GM23338 (cell line): ENCODE results near the gene TFEB.

Experiments
- CTCF ChIP-seq, 2 experiments: fragments of 200-600 bp in 1 of 2; sonication (generic) in 1 of 2; conservative IDR thresholded peaks; 2 replicates each; pipeline versions ENCODE4 v1.5.1 to v1.6.1; 2016 to 2017; ENCODE audit warnings: antibody characterized with exemption in 2 of 2, low read depth in 2 of 2, mild to moderate bottlenecking in 2 of 2, moderate library complexity in 1 of 2
- EZH2 ChIP-seq: fragments of 200-600 bp; sonication (generic); IDR thresholded peaks from one replicate; pipeline ENCODE4 v1.8.0; 2017; ENCODE audit warnings: antibody characterized with exemption, mild to moderate bottlenecking, low read depth; ENCODE audit not compliant: unreplicated experiment
- POLR2AphosphoS5 ChIP-seq: IDR thresholded peaks from 2 replicates; pipeline ENCODE4 v1.6.1; 2016; ENCODE audit warnings: antibody characterized with exemption, low read depth
- REST ChIP-seq: IDR thresholded peaks from one replicate; pipeline ENCODE4 v1.6.1; 2018; ENCODE audit warnings: antibody characterized with exemption; ENCODE audit not compliant: unreplicated experiment
- ZNF114 ChIP-seq: fragments of 250-450 bp; sonication (Bioruptor Pico); IDR thresholded peaks from 2 replicates; pipeline ENCODE4 v1.5.0; 2020; ENCODE audit warnings: mild to moderate bottlenecking, moderate library complexity

GRCh38 chr6:41731561-41732086 lies 3.8 kb downstream of the TFEB start:
- no peak for TF ChIP-seq CTCF (conservative IDR thresholded peaks at IDR 0.05; ENCODE audit: low read depth in 2 of 2)
- no peak for TF ChIP-seq EZH2
- no peak for TF ChIP-seq REST
- no peak for TF ChIP-seq POLR2AphosphoS5
- TF ChIP-seq ZNF114 = no peak
